Measurements from ENCODE around the gene GSE1.

- TF ChIP-seq ZNF384 (IDR thresholded peaks at IDR 0.05) (no peak), SP1 (IDR thresholded peaks at IDR 0.05) (no peak), TARDBP (IDR thresholded peaks at IDR 0.05) (no peak), CTBP1 (IDR thresholded peaks at IDR 0.05; ENCODE audit: borderline replicate concordance) (no peak), SUZ12 (IDR thresholded peaks at IDR 0.05) (no peak), HDGF (IDR thresholded peaks at IDR 0.05; ENCODE audit: borderline replicate concordance) (no peak), FOXA1 (IDR thresholded peaks at IDR 0.05) (no peak), LEF1 (IDR thresholded peaks at IDR 0.05; ENCODE audit: borderline replicate concordance) (no peak), BHLHE40 (IDR thresholded peaks at IDR 0.05; ENCODE audit: borderline replicate concordance) (no peak), NFRKB (IDR thresholded peaks at IDR 0.05) (no peak)
Measured at GRCh38 chr16:85609539-85609938, 3.6 kb upstream of the GSE1 start.
